Endothelial cell of umbilical vein (primary cell): ENCODE data around the gene LAMA5. TPM values are rescaled to one million over a fixed set of nuclear protein-coding genes. Genes with fewer than 3 reads are reported as not detected.

Experiments used
- BruUV-seq: library from RNA; stranded (reverse); fragments of 400-500 nt; replicated peaks from 2 replicates; lab custom pipeline; 2021; lab: Mats Ljungman, UMichigan
- CTCF ChIA-PET: fragments of 300-600, 350-600 bp; sonication (Branson Sonifier 250); formaldehyde crosslinking; loops from one replicate; lab custom pipeline; 2021; ENCODE audit warnings: antibody characterized with exemption, inconsistent platforms; lab: Charles Lee
- POLR2A ChIA-PET: fragments of 300-600, 350-600 bp; sonication (Branson Sonifier 250); formaldehyde crosslinking; loops from one replicate; lab custom pipeline; 2021; ENCODE audit warnings: antibody characterized with exemption, inconsistent platforms; lab: Charles Lee
- DNase-seq: peaks from one replicate; pipeline ENCODE4 v3.0.0-alpha.2; 2011; ENCODE audit warnings: low read depth, low spot score
- FAIRE-seq: peaks from 2 replicates; lab custom pipeline; 2011; peaks lifted over from hg19 to GRCh38; lab: Jason Lieb, UNC
- H2AFZ ChIP-seq: 2 replicates; pipeline ENCODE4 v1.6.0; 2012; ENCODE audit warnings: low read depth, low read length, control low read depth, inconsistent platforms
- H3K27ac ChIP-seq: 2 replicates; pipeline ENCODE4 v1.5.1; 2011; ENCODE audit warnings: low read depth, mild to moderate bottlenecking, control low read depth, low read length, moderate library complexity; ENCODE audit not compliant: insufficient read depth
- H3K27me3 ChIP-seq, 2 experiments: 2 replicates each; pipeline versions ENCODE4 v1.6.0 to v1.6.1; 2011; ENCODE audit warnings: low read length in 2 of 2, mixed read lengths in 1 of 2; ENCODE audit not compliant: control insufficient read depth in 2 of 2, insufficient read depth in 2 of 2
- H3K36me3 ChIP-seq, 2 experiments: 2 replicates in 1 of 2; 3 replicates in 1 of 2; pipeline ENCODE4 v1.5.1; 2011; ENCODE audit warnings: low read length in 2 of 2, mild to moderate bottlenecking in 1 of 2, moderate library complexity in 1 of 2; ENCODE audit not compliant: control insufficient read depth in 2 of 2, insufficient read depth in 2 of 2; ENCODE audit errors: extremely low read depth in 1 of 2
- H3K4me1 ChIP-seq: 3 replicates; pipeline ENCODE4 v1.5.1; 2011; ENCODE audit warnings: mild to moderate bottlenecking, low read length; ENCODE audit not compliant: control insufficient read depth, insufficient read depth; ENCODE audit errors: extremely low read depth
- H3K4me2 ChIP-seq: 2 replicates; pipeline ENCODE4 v1.6.1; 2011; ENCODE audit warnings: low read length, control low read depth, mixed read lengths; ENCODE audit not compliant: insufficient read depth
- H3K4me3 ChIP-seq, 3 experiments: fragments of 200-600 bp in 1 of 3; sonication (generic), shearing (Covaris generic) in 1 of 3; replicated peaks in 1 of 3; 2 replicates each; pipeline ENCODE4 v1.5.1; 2011 to 2016; ENCODE audit warnings: control low read depth in 3 of 3, low read length in 3 of 3, mild to moderate bottlenecking in 2 of 3, inconsistent platforms in 1 of 3, low read depth in 1 of 3, moderate library complexity in 1 of 3; ENCODE audit not compliant: insufficient read depth in 1 of 3
- H3K79me2 ChIP-seq: 2 replicates; pipeline ENCODE4 v1.6.0; 2012; ENCODE audit warnings: low read length, inconsistent platforms; ENCODE audit not compliant: control insufficient read depth, insufficient read depth
- H3K9ac ChIP-seq: replicated peaks from 2 replicates; pipeline ENCODE3; 2011; ENCODE audit warnings: low read length, control low read depth; ENCODE audit not compliant: insufficient read depth; ENCODE audit errors: extremely low read depth
- H3K9me1 ChIP-seq: replicated peaks from 3 replicates; pipeline ENCODE4 v1.6.0; 2011; ENCODE audit warnings: mild to moderate bottlenecking, low read length; ENCODE audit not compliant: control insufficient read depth, insufficient read depth; ENCODE audit errors: extremely low read depth
- H3K9me3 ChIP-seq: replicated peaks from 2 replicates; pipeline ENCODE4 v1.5.1; 2012; ENCODE audit warnings: low read length, inconsistent platforms; ENCODE audit not compliant: control insufficient read depth, insufficient read depth
- H4K20me1 ChIP-seq: replicated peaks from 2 replicates; pipeline ENCODE3; 2011; ENCODE audit warnings: mild to moderate bottlenecking, low read length; ENCODE audit not compliant: control insufficient read depth, insufficient read depth; ENCODE audit errors: extremely low read depth
- CTCF ChIP-seq, 2 donors: IDR thresholded peaks; 1 replicate in 1 of 2; 2 replicates in 1 of 2; pipeline ENCODE4 v1.5.1; 2011; ENCODE audit warnings: low read length in 2 of 2, mild to moderate bottlenecking in 2 of 2, moderate library complexity in 2 of 2, control low read depth in 1 of 2, inconsistent platforms in 1 of 2, low read depth in 1 of 2; ENCODE audit not compliant: insufficient read depth in 1 of 2; ENCODE audit errors: extremely low read depth in 1 of 2
- EZH2 ChIP-seq: IDR thresholded peaks from 2 replicates; pipeline ENCODE4 v1.6.1; 2012; ENCODE audit warnings: borderline replicate concordance, low read depth, mild to moderate bottlenecking, moderate library complexity, low read length, inconsistent platforms; ENCODE audit not compliant: severe bottlenecking
- FOS ChIP-seq: IDR thresholded peaks from 2 replicates; pipeline ENCODE4 v1.6.1; 2011; ENCODE audit warnings: mild to moderate bottlenecking, low read length, moderate library complexity, borderline replicate concordance; ENCODE audit not compliant: insufficient read depth
- GATA2 ChIP-seq: IDR thresholded peaks from 2 replicates; pipeline ENCODE4 v1.7.0; 2011; ENCODE audit warnings: low read depth, mild to moderate bottlenecking, moderate library complexity, mixed read lengths, low read length; ENCODE audit not compliant: insufficient read length, insufficient read depth
- JUN ChIP-seq: IDR thresholded peaks from 2 replicates; pipeline ENCODE4 v1.6.1; 2011; ENCODE audit warnings: borderline replicate concordance, low read depth; ENCODE audit not compliant: insufficient read length, insufficient read depth
- MAX ChIP-seq: IDR thresholded peaks from 2 replicates; pipeline ENCODE4 v1.6.1; 2011; ENCODE audit not compliant: insufficient read depth, insufficient read length
- MYC ChIP-seq: IDR thresholded peaks from one replicate; pipeline ENCODE4 v1.6.1; 2011; ENCODE audit warnings: mild to moderate bottlenecking, low read depth, low read length
- POLR2A ChIP-seq: IDR thresholded peaks from 2 replicates; pipeline ENCODE4 v1.6.1; 2012; ENCODE audit warnings: low read depth, mild to moderate bottlenecking, control low read depth, low read length
- POLR2AphosphoS5 ChIP-seq: IDR thresholded peaks from 2 replicates; pipeline ENCODE4 v1.6.1; 2012; ENCODE audit warnings: low read depth, mild to moderate bottlenecking, control low read depth, low read length, moderate library complexity; ENCODE audit not compliant: insufficient read depth
- dilution Hi-C: fragments of 300-500 bp; cut with MboI; formaldehyde crosslinking; loops from one replicate; pipeline ENCODE4 v1.15.0; 2019; ENCODE audit warnings: low sequenced_read_pairs; ENCODE audit not compliant: extremely low pct_ligation_motif_present
- intact Hi-C: fragments of 100-400 bp; cut with micrococcal nuclease; formaldehyde crosslinking; loops from one replicate; pipeline ENCODE4 v1.10.0; 2022
- polyA plus RNA-seq, 4 experiments: library from polyadenylated mRNA; depleted of rRNA in 3 of 4; stranded (reverse) in 3 of 4; unstranded in 1 of 4; fragments of >200 nt; gene quantifications; 2 replicates each; pipeline versions ENCODE4 v1.2.1 to v1.2.3, GENCODE V29; 2011 to 2012; ENCODE audit warnings: missing spikeins in 1 of 4
- total RNA-seq: library from RNA; stranded (reverse); gene quantifications from 2 replicates; pipeline ENCODE4 v1.2.3, GENCODE V29; 2021

LAMA5 gene
- total and polyA plus RNA-seq, 2 donors (not counting 3 experiments of a cell fraction or from before 2014, with no cell fraction given), result 24.0 to 145 TPM

GRCh38 chr20:62405108-62405980 lies 38.2 kb upstream of the LAMA5 start:
- H3K27me3 ChIP-seq, result no peaks in the 10 kb centered on the region
- no peak overlapping the region for H3K4me3 ChIP-seq
- H3K27ac ChIP-seq, result no peak overlapping the region
- H4K20me1 ChIP-seq, result no peaks in the 10 kb centered on the region
- BruUV-seq, result TSS peak; percentile 16
- no peak overlapping the region for H3K9ac ChIP-seq
- dilution Hi-C loops, result no loop called here
- DNase-seq (peak; percentile 24), FAIRE-seq (no peak)
- TF ChIP-seq CTCF (IDR thresholded peaks at IDR 0.05; ENCODE audit: extremely low read depth in 1 of 2, insufficient read depth in 1 of 2, low read depth in 1 of 2, low read length in 2 of 2) (peak; percentile 62 to 77), MAX (no peak)
- H3K79me2 ChIP-seq, result peaks cover 7% of the 10 kb centered on the region
- H3K36me3 ChIP-seq, result no peaks in the 10 kb centered on the region
- ChIA-PET POLR2A (no interaction called here), CTCF (interaction anchor here (1.0 kb wide), 1 partner anchor 23 kb away, joined by 5 read pairs; no protein-coding TSS in a partner anchor)
- no peaks in the 10 kb centered on the region for H3K9me3 ChIP-seq
- no peak overlapping the region for H2AFZ ChIP-seq
- H3K9me1 ChIP-seq, result no peaks in the 10 kb centered on the region
- H3K4me2 ChIP-seq, result no peak overlapping the region
- intact Hi-C loops, result loop anchor here (1.0 to 5.0 kb wide), 3 partner anchors 48 to 212 kb away; partner anchors contain the start of gene ADRM1
- H3K4me1 ChIP-seq, result peaks cover 11% of the 10 kb centered on the region

- Histone ChIP-seq H3K79me2 (peaks cover 7% of the 10 kb centered on the region), H3K4me3 (no peak overlapping the region), H3K4me1 (peaks cover 11% of the 10 kb centered on the region), H3K27ac (no peak overlapping the region), H3K9me1 (no peaks in the 10 kb centered on the region), H3K36me3 (peaks cover 0 to 1% of the 10 kb centered on the region in 2 experiments), H4K20me1 (no peaks in the 10 kb centered on the region), H3K9me3 (no peaks in the 10 kb centered on the region), H3K27me3 (no peaks in the 10 kb centered on the region), H3K9ac (no peak overlapping the region), H3K4me2 (no peak overlapping the region), H2AFZ (no peak overlapping the region)
- BruUV-seq, result no TSS peak
- CTCF ChIA-PET, result interaction anchor here (1.0 kb wide), 1 partner anchor 22 kb away, joined by 3 read pairs; no protein-coding TSS in a partner anchor
- TF ChIP-seq MYC, result no peak
- no peak for TF ChIP-seq EZH2
- no peak for TF ChIP-seq JUN
- no peak for TF ChIP-seq POLR2AphosphoS5
- no peak for TF ChIP-seq MAX
- TF ChIP-seq POLR2A, result no peak
- TF ChIP-seq CTCF (IDR thresholded peaks at IDR 0.05; ENCODE audit: extremely low read depth in 1 of 2, insufficient read depth in 1 of 2, low read depth in 1 of 2, low read length in 2 of 2), result no peak
- no peak for TF ChIP-seq GATA2
- no peak for TF ChIP-seq FOS
- POLR2A ChIA-PET, result no interaction called here
- dilution Hi-C loops (no loop called here), intact Hi-C loops (loop anchor here (1.0 to 5.0 kb wide), 3 partner anchors 47 to 213 kb away; partner anchors contain the start of gene ADRM1)
- DNase-seq (no peak), FAIRE-seq (no peak)
Measured at GRCh38 chr20:62404761-62405107, 37.6 kb upstream of the LAMA5 start.
